ENCODE results near the gene FAM222B.

Gene FAM222B

DNA sequence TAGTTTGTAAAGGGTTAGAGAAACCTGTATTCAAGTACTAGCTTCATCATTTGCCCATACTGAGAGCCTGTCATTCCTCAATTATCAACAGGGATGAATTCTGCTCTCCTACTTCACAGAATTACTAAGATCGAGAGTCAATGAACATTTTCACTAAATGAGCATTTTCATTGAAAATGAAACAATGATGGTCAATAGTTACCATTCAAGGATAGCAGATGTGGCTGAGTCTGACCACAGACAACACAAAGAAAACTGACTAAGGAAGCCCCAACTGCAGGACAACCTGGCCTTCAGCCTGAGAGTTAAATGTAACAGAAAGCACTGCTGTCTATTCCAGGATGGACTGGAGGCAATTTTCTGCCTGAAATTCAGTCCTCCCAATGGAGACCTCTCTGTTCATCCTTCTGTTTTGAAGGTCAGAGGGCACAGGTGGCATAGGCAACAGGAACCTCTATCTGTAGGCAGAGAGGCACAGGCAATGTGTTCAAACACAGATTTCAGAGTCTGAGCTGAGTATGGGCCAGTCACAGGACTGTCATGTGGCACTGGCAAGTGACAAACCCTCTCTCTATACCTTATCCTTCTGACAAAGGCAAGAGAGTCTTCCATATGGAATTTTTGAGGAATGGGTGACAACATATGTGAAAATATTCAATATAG lies 79.3 kb downstream of the FAM222B start:
- DNase-seq, result no peak

DNA sequence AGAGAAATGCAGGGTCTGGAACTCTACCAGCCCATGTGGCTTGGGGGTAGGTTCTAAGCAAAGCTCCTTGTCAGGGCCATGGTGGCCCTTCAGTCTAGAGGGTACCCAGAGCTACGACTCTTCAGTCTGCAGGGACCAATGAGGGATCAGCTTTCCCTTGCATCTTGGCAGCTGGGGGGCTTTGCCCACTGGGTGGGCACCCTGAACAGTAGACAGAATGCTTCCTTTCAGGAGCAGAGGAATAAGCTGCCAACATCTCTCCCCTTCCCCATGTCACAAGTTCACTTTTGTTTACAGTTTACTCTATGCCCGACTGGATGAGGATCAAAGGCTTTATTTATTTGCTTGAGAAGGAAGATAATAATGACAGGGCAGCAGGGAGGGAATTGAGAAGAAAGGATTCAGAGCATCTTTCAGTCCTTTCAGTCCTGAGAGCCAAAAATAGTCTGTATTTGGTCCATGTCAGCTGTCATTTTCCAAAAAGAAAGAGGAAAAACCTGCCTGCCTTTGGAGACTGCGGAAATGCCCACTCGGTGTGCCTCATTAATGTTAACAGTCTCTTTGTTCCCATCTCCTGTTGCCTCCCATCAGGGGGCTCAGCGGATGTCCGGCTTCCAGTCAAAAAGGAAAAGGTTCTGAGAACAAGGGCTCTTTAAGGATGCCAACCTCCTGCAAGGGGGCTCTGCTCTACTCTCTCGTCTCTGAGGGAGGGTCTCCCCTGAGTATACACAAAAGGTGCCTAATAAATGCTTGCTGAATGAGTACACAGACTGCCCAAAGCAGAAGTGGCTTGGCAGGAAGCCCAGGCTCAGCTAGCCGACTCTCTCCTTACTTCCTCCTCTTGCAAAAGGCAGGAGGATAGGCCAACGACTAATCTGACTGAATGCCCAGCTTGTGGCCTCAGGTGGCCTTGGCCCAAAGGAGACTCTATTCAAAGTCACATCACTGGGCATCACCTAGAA lies 81.7 kb downstream of the FAM222B start:
- no peak for DNase-seq

DNA sequence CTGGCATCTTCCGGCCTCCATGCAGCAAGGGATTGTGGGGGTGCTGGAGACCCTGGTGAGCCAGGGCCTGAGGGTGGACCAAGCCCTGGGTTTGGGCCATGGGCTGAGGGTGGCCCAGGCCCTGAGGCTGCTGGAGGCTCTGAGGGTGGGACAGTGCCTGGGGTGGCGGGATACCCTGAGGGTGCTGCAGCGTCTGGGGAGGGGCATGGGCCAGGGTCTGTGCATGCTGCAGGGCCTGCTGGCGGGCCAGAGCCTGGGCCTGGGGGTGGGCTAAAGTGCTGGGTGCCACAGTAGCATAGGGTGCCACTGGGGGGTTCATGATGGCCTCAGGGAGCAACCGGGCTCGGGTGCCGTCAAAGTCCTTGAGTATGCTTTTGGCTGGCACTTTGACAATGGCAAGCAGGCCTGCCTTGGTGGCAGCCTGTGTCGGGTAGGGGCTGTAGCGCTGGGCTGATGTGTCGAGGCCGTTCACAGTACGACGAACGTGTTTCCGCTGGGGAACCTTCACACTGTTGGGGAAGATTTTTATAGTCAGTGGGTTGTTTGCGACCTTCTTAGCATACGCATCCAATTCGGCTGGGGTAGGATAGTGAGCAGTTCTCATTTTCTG lies 83.2 kb downstream of the FAM222B start:
- no peak for DNase-seq

DNA sequence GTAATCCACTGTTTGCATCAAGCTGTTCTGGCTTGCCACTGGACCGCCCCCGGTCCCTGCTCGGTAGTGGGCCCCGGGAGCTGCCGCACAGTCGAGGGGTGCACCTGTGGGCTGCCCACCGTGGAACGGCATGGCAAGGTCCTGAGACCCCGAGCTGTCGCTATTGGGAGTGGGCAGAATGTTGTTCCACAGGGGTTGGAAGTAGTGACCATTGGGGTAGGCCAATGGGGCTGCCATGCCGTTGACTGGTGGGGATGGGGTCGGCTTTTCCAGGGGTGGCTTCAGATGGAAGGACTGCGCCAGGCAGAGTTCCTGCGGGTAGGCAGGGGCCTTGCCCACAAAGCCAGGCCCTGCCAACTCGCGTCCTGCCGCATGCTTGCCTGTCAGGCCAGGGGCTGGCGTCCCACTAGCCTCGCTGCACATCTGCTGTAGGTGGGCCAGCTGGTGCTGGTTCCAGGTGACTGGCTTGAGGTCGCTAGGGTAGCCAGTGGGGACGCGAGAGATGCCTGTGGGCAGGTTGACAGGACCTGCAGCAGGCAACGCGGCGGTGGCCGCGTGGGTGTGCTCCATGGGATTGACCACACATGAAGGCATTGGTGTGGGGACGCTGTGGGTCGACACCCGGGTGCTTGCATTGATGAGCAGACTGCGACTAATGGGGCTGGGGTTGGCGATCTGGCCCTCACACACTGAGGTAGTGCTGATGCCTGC lies 84.0 kb downstream of the FAM222B start:
- no peak for DNase-seq

DNA sequence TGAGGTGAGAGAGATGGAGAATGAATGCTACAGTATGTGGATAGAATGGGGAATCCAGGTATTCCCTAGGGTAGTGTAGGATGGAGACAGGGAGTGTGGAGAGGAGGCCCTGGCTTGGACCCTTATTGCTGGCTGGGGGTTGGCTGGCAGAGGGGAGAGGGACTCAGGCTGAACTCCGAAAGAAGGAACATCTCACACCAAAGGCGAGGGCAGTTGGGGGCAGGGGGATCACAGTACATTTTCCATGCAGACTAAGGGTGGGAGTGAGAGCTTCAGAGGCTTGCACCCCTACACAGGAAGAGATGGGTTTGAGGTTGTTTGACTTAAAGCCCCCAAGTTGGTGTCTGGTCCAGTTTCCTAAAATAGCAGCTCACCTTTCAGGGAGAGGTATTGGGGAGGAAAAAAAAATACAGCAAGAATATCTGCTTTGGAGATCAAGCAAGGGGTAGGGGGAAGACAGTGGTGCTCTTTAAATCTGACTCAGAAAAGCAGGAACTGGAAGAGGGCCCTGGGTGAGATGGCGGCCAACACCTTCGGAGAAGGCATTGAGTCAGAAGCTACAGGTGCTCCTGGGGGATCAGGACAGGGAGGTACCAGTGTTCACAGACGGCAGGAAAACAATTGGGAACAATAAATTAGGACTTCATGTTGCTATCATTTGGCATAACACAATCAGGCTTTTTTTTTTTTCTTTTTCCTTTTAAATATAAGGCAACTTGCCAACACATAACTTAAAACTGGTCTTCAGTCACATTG lies 86.4 kb downstream of the FAM222B start:
- DNase-seq, result no peak

DNA sequence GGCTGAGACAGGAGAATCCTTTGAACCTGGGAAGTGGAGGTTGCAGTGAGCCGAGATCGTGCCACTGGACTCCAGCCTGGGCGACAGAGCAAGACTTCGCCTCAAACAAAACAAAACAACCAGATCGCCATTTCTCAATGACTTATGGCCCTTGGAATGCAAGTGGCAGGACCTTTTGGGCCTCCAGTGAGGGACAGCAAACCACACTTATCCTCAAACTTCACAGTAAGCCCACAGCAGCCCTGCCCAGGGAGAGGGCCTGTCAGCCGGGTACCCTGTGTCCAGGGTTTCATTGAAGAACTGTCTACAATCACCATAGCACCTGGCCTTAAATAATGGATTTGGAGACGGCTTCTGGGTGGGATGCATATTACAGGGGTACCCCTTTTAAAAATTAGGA lies 87.1 kb downstream of the FAM222B start:
- no peak for DNase-seq

DNA sequence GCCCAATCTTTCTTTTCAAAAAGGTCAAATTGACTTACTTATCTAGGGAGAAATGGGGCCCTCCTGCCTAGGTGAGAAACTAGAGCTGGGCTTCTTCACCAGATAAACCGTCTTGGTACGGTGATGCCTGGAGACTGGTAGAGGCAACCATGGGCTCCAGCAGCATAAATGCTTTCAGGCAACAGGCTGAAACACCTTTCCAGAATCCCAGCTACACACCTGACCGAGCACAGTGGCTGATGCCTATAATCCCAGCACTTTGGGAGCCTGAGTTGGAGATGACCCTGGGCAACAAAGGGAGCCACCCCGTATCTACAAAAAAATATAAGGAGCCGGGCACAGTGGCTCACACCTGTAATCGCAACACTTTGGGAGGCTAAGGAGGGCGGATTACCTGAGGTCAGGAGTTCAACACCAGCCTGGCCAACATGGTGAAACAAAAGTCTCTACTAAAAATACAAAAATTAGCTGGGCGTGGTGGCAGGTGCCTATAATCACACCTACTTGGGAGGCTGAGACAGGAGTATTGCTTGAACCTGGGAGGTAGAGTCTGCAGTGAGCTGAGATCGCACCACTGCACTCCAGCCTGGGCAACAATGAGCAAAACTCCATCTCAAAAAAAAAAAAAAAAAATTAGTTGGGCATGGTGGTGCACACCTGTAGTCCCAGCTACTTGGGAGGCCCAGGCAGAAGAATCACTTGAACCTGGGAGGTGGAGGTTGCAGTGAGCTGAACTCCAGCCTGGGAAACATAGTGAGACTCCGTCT lies 90.8 kb downstream of the FAM222B start:
- no peak for DNase-seq

DNA sequence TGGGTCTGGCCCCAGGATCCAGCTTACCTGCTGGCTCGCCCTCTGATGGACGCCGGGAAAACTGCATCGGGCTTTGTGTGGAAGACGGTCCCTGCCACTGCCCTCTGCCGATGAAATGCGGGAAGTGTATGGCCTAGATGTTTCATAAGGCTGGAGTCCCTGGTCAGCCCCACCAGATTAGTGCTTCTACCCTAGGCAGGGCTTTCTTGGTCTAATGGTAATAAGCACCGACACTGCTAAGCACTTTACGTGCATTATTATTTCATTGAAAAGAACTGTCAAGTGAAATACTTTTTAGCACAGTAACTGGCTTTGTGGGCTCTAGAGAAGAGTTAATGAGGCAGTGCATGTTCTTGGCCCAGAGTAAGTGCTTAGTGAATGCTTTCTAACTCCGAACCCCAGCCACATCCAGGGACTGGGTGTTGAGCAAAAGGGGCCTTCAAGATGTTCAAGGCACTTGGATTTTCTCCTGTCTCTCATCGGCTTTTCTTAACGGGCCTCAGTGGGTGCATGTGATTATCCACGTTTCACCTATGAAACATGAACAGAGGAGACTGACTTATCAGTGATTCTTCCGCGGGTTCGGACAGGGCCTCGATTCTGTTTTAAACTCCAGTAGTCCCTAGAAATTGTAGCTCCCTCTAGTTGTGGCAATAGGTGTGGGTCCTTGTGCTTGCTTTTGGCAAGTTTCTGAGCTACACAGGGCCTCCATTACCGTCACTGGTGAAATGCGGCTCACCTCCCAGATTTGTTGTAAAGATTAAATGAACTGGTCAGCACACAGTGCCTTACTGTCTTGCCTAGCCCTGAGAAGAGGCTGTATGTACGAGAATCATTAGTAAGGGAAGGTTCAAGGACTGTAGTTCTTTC lies 92.2 kb downstream of the FAM222B start:
- DNase-seq, result peak; percentile 90

DNA sequence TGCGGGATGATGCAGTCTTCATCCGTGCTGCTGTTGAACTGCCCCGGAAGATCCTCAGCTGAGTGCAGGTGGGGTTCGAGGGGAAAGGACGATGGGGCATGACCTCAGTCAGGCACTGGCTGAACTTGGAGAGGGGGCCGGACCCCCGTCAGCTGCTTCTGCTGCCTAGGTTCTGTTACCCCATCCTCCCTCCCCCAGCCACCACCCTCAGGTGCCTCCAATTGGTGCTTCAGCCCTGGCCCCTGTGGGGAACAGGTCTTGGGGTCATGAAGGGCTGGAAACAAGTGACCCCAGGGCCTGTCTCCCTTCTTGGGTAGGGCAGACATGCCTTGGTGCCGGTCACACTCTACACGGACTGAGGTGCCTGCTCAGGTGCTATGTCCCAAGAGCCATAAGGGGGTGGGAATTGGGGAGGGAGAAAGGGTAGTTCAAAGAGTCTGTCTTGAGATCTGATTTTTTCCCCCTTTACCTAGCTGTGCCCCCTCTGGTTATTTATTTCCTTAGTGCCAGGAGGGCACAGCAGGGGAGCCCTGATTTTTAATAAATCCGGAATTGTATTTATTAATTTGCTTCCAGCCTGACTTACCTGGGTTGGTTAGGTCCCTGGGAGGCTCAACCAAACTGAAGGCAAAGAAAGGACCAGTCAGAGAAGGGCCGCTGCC lies 92.9 kb downstream of the FAM222B start:
- DNase-seq, result no peak

DNA sequence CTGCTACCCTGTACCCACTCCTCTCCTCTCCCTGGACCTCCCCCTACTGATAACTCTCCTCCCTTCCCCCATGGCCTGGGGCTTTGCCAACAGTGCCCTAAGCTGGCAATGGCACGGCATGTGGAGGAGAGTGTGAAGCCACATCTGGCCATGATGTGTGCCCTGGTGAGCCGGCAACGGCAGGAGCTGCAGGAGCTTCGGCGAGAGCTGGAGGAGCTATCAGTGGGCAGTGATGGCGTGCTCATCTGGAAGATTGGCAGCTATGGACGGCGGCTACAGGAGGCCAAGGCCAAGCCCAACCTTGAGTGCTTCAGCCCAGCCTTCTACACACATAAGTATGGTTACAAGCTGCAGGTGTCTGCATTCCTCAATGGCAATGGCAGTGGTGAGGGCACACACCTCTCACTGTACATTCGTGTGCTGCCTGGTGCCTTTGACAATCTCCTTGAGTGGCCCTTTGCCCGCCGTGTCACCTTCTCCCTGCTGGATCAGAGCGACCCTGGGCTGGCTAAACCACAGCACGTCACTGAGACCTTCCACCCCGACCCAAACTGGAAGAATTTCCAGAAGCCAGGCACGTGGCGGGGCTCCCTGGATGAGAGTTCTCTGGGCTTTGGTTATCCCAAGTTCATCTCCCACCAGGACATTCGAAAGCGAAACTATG lies 93.6 kb downstream of the FAM222B start:
- DNase-seq, result no peak

DNA sequence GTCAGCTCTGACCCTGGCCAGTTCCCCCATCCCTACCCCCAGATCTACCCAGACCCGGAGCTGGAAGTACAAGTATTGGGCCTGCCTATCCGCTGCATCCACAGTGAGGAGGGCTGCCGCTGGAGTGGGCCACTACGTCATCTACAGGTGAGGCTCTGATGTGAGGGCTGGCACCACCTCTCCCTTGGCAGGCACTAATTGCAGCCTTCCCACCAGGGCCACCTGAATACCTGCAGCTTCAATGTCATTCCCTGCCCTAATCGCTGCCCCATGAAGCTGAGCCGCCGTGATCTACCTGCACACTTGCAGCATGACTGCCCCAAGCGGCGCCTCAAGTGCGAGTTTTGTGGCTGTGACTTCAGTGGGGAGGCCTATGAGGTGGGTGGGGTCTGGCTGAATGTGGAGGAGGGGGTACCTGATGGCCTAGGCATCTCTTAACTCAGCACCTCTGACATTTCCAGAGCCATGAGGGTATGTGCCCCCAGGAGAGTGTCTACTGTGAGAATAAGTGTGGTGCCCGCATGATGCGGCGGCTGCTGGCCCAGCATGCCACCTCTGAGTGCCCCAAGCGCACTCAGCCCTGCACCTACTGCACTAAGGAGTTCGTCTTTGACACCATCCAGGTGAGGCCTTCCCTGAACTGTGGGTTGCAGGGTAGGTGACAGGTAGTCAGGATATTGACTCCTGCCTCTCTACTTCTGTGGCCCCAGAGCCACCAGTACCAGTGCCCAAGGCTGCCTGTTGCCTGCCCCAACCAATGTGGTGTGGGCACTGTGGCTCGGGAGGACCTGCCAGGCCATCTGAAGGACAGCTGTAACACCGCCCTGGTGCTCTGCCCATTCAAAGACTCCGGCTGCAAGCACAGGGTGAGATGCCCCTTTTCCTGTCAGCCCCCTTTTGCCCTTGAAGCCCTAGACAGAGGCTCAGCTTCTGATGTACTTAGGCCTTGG lies 94.5 kb downstream of the FAM222B start:
- no peak for DNase-seq

DNA sequence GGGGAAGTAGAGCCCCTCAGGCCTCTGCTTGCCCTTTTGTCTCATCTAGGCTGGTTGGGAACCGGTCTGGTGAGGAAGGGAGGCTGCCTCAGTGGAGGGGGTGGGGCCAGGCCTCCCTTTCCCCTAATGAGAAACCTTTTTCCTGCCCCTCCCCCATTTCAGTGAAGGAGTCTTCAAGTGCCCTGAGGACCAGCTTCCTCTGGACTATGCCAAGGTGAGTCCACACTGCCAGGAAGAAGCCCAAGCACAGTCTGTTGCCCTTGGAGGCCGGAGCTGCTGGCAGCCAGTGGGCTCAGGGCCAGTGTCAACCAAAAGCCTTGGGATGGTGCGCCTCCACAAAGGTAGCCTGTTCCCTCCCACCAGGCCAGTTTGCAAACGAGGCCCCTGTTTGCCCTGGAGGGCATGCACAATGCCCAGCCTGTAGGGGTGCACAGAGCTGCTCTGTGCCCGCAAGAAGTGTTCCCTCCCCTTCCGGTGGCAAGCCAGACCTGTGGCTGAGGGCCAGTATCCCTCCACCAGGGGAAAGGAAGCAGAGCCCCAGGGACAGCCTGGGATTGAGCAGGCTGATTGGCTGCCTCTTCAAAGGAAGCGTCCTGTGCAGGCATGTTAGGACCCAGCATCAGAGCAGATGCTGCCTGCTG lies 95.4 kb downstream of the FAM222B start:
- peak; percentile 70 for DNase-seq

DNA sequence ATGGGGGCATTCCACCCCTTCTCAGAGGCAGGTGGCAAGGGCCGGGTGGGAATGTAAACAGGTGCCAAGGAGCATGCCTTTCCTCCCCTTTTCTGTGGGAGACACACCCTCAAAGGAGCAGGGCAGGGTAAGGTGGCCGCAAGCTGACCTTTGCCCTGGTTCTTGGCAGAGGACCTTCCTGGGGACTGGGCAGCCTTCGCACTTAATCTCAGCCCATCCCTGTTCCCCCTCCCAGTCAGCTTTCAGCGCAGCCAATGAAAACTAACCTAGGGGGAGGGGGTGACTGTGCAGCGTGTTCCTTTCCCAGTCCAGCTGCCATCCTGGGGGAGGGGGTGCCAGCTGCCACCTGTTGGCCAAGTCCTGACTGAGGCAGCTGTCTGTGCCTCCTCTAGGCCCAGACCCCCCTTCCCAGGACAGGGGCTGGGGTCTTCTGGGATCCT lies 96.0 kb downstream of the FAM222B start:
- peak; percentile 80 for DNase-seq

DNA sequence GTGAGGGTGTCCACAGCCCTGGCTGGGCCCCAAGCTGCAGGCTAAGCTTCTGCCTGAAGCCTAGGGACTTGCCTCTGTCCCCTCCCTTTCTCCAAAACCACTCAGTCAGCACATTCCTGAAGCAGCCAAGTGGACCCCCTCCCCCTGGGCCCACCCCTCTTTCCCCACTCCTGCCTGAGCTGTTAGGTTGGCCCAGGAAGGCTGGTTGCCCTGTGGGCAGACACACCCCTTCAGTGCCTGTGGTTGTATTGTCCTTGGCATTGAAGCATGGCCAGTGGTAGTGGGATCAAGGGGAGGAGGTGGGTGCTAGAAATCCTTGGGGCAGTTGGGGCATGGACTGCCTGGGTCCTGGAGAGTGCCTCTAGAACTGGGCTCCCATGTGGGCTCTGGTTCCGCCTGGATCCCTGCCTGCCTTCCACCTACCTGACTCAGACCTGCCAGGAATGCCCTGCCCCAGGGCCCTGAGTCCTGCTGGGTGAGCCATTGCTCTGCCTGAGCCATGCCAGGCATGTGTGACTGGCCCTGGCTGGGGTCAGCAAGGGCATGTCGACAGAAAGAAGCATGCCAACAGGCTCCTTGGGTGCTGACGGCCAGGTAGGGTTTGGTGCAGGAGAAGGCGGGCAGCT lies 96.7 kb downstream of the FAM222B start:
- no peak for DNase-seq

DNA sequence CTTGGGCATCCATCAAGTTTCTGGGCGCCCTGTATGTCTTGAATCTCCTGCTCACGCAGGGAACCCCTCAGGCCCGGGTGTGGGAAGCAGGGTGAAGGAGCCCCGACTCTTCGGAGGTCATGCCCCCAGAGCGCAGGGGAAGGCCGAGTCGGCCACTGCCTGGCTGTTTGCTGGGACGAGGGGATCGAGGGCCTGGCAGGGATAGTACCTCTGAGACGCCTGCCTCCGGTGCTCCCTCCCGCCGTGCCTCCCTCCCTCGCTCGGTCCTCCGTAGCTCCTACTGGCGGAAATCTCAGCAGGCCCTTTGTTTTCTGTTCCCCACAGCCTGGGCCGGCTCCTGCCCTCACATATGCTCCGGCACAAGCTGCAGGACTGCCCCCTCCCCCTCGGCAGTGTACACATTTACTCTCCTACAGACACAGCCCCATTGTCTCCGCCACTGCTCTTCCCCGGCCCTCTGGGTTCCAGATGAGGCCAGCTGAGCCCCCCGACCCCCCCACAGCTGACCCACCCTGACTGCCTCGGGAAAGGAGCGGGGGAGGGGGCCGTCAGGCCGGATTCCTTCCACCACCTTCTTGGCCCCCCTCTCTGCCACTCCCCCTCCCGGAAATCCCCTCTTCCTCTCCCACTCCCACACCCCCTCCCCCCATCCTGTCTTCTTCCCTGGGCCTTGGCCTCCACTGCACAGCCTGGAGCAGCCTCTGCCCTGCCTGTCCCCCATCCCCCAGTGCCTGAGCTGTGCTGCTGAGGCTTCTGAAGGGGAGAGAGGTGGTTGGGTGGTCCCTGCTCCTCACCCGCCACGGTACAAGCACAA lies 97.4 kb downstream of the FAM222B start:
- peak; percentile 81 for DNase-seq
